Measurements from ENCODE around the gene FREM1. TPM values are rescaled to one million over a fixed set of nuclear protein-coding genes. Genes with fewer than 3 reads are reported as not detected.

Gene FREM1
- total and polyA plus RNA-seq, 7 experiments from 2014 or later, result 0.24 to 0.86 TPM; not detected in 5

DNA sequence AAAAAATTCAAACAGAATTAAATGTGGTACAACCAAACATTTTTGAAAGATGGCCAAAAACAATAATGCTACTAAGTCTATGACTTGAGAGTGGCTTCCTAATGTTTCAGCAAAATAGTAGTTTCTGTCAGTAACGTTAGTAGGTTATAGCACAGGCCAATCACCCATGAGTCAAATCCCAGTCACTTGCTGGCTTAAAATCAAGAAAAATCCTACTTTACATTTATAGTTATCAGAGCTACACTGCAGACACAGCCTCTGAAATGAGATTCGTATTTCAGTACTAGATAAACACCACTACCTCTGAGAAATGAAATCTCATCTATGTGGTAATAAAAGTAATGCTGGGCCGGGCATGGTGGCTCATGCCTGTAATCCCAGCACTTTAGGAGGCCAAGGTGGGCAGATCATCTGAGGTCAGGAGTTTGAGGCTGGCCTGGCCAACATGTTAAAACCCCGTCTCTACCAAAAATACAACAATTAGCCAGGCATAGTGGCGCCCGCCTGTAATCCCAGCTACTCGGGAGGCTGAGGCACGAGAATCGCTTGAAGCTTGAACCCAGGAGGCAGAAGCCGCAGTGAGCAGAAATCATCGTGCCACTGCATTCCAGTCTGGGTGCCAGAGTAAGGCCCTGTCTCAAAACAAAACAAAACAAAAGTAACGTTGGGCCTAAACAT is 223.0 kb downstream of the FREM1 start:
- intact Hi-C loops (cut with micrococcal nuclease), result no loop called here
- Mint-ChIP-seq H3K36me3 (peaks cover 9 to 40% (median 28%) of the 10 kb centered on the region in 5 donors), H3K4me3 (no peak overlapping the region), H3K27ac (no peak overlapping the region), H3K9me3 (peaks cover 0 to 7% (median 0%) of the 10 kb centered on the region in 11 donors), H3K27me3 (no peaks in the 10 kb centered on the region), H3K4me1 (peaks cover 10 to 30% (median 20%) of the 10 kb centered on the region in 7 donors)
- Histone ChIP-seq H3K27me3 (ENCODE audit: control insufficient read depth in 2 of 2, insufficient read depth in 2 of 2, low read length in 2 of 2) (no peaks in the 10 kb centered on the region), H3K36me3 (ENCODE audit: control insufficient read depth in 2 of 3, insufficient read depth in 3 of 3, low read length in 3 of 3) (peaks cover 0 to 7% (median 0%) of the 10 kb centered on the region in 3 experiments), H3K27ac (ENCODE audit: low read depth, low read length) (no peak overlapping the region), H3K9me3 (ENCODE audit: control insufficient read depth in 2 of 3, low read length in 3 of 3) (no peaks in the 10 kb centered on the region), H3K4me3 (ENCODE audit: low read length) (no peak overlapping the region), H3K4me1 (ENCODE audit: control insufficient read depth in 2 of 2, insufficient read depth in 2 of 2, low read length in 2 of 2) (peaks cover under 1 to 1% of the 10 kb centered on the region in 2 donors)
- DNase-seq, result no peak
- no peak for ATAC-seq
- CTCF ChIA-PET, result no interaction called here
- POLR2A ChIA-PET, result no interaction called here

DNA sequence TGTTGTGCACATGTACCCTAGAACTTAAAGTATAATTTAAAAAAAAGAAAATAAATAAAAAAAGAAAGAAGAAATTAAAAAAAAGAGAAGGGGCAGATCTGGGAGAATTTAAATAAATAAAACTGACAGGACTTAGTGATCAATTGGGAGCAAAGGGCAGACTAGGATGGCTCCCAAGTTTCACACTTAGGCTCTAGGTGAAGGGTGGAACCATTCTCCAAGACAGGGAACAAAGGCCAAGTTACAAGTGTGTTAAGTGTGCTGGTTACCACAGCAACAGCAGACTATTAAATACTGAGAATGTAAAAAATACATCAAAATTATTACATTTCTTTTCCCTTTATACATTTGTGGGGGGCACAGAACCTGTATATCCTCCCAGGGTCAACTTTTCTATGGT is 224.1 kb downstream of the FREM1 start:
- no peak overlapping the region for H3K27ac ChIP-seq (ENCODE audit: low read depth, low read length)
- no peak overlapping the region for H3K4me3 ChIP-seq (ENCODE audit: low read length)
- Mint-ChIP-seq H3K27ac (no peak overlapping the region), H3K4me3 (no peak overlapping the region), H3K9me3 (peaks cover 0 to 10% (median 0%) of the 10 kb centered on the region in 11 donors), H3K4me1 (peaks cover 9 to 25% (median 12%) of the 10 kb centered on the region in 7 donors), H3K36me3 (peaks cover 9 to 49% (median 34%) of the 10 kb centered on the region in 5 donors), H3K27me3 (no peaks in the 10 kb centered on the region)
- DNase-seq, result no peak
- peaks cover 0 to 7% (median 0%) of the 10 kb centered on the region in 3 experiments for H3K36me3 ChIP-seq (ENCODE audit: control insufficient read depth in 2 of 3, insufficient read depth in 3 of 3, low read length in 3 of 3)
- ATAC-seq, result no peak
- intact Hi-C loops (cut with micrococcal nuclease), result no loop called here
- CTCF ChIA-PET, result no interaction called here
- POLR2A ChIA-PET, result no interaction called here
- H3K9me3 ChIP-seq (ENCODE audit: control insufficient read depth in 2 of 3, low read length in 3 of 3), result no peaks in the 10 kb centered on the region
- no peaks in the 10 kb centered on the region for H3K27me3 ChIP-seq (ENCODE audit: control insufficient read depth in 2 of 2, insufficient read depth in 2 of 2, low read length in 2 of 2)
- no peaks in the 10 kb centered on the region for H3K4me1 ChIP-seq (ENCODE audit: control insufficient read depth in 2 of 2, insufficient read depth in 2 of 2, low read length in 2 of 2)

Other genes starting within 250 kb of the FREM1 start
- 1 to 10 TPM; 5.4 to 9.8 (median 5.8) TPM for gene ZDHHC21, start 217.0 kb downstream of the FREM1 start, total RNA-seq
- under 1 TPM; 0.35 to 0.58 TPM for gene ZDHHC21, start 217.0 kb downstream of the FREM1 start, polyA plus RNA-seq
- not detected for gene CER1, start 187.7 kb downstream of the FREM1 start, total RNA-seq
- gene CER1, start 187.7 kb downstream of the FREM1 start, polyA plus RNA-seq, result not detected